Spinal cord (tissue), 10 donors: ENCODE data around the gene TMEM201. TPM values are rescaled to one million over a fixed set of nuclear protein-coding genes. Genes with fewer than 3 reads are reported as not detected.

Experiments
- DNase-seq, 6 donors: peaks; one replicate each; pipeline versions ENCODE4 v3.0.0 to v3.0.0-alpha.2; 2013 to 2015; ENCODE audit warnings: low spot score in 6 of 6, low read depth in 4 of 6
- H3K27ac ChIP-seq: one replicate; pipeline ENCODE4 v1.5.1; 2013; ENCODE audit warnings: low read depth, low read length, control low read depth
- H3K27me3 ChIP-seq: one replicate; pipeline ENCODE4 v1.6.1; 2013; ENCODE audit warnings: low read length; ENCODE audit not compliant: control insufficient read depth, insufficient read depth
- H3K36me3 ChIP-seq: one replicate; pipeline ENCODE4 v1.6.1; 2013; ENCODE audit warnings: low read length; ENCODE audit not compliant: control insufficient read depth, insufficient read depth
- H3K4me1 ChIP-seq: one replicate; pipeline ENCODE4 v1.6.1; 2013; ENCODE audit warnings: low read length; ENCODE audit not compliant: control insufficient read depth, insufficient read depth
- H3K4me3 ChIP-seq: one replicate; pipeline ENCODE4 v1.5.1; 2013; ENCODE audit warnings: low read depth, low read length, control low read depth
- H3K9me3 ChIP-seq: one replicate; pipeline ENCODE4 v1.6.1; 2013; ENCODE audit warnings: low read length; ENCODE audit not compliant: control insufficient read depth, insufficient read depth
- WGBS: methylation state at CpG from one replicate; pipeline ENCODE4 v1.1.5; 2013; ENCODE audit warnings: missing lambda C conversion rate; ENCODE audit not compliant: insufficient coverage; 5-methylcytosine and 5-hydroxymethylcytosine counted together
- long read RNA-seq, 4 donors: transcript quantifications; one replicate each; lab custom pipeline, GENCODE V29; 2026
- polyA plus RNA-seq, 2 donors: library from polyadenylated mRNA; unstranded; fragments of 120-200 nt; gene quantifications; one replicate each; pipeline ENCODE4 v1.2.1, GENCODE V29; 2013; ENCODE audit not compliant: insufficient read length in 2 of 2
- total RNA-seq, 2 donors: library from RNA; depleted of rRNA in 1 of 2; stranded (reverse); fragments of 120-200 nt in 1 of 2; fragments of >200 nt in 1 of 2; gene quantifications; one replicate each; pipeline versions ENCODE4 v1.2.3 to v1.2.4, GENCODE V29; 2013 to 2014
- donor health status: healthy.

TMEM201 gene
- total RNA-seq (1 to 10 TPM; 7.2 to 9.1 TPM), polyA plus RNA-seq (10 to 100 TPM; 24.3 to 27.7 TPM)
- long read RNA-seq, donor 1, transcript TMEM201-201 (6 exons, 3,851 nt) = major isoform, 5 of 11 reads
- long read RNA-seq, donor 1, partial matches to known transcripts = 6 of 11 reads
- long read RNA-seq, donor 1, other reads (novel, unspliced or antisense) = 0 of 11 reads
- long read RNA-seq, donor 2, partial matches to known transcripts = 0 of 2 reads
- long read RNA-seq, donor 2, other reads (novel, unspliced or antisense) = 0 of 2 reads
- long read RNA-seq, donor 3 = 0 reads
- long read RNA-seq, donor 4, partial matches to known transcripts = 0 of 1 reads
- long read RNA-seq, donor 4, other reads (novel, unspliced or antisense) = 0 of 1 reads

- no peaks in the 10 kb centered on the region for H3K27me3 ChIP-seq
- under 1% methylated on average over 94 of the region's 94 CpGs for WGBS
- H3K4me1 ChIP-seq = peaks cover 44% of the 10 kb centered on the region
- DNase-seq = peak; percentile 86 to 98 (median 93)
- H3K9me3 ChIP-seq = no peaks in the 10 kb centered on the region
- H3K27ac ChIP-seq = peak within 1 kb of the TSS; percentile 71
- H3K4me3 ChIP-seq = peak within 1 kb of the TSS; percentile 63
- H3K36me3 ChIP-seq = peaks cover 28% of the 10 kb centered on the region
Observed at GRCh38 chr1:9588551-9589143, at the start of gene TMEM201. TMEM201 (plus strand) TSS chr1:9588911; CDS start chr1:9588931, 20 bp downstream.

GRCh38 chr1:9539165-9539828 lies 49.4 kb upstream of the TMEM201 start, which contains the start of gene SLC25A33:
SLC25A33 (plus strand) TSS chr1:9539465; CDS start chr1:9539692, 227 bp downstream.
- H3K27ac ChIP-seq = peak within 1 kb of the TSS; percentile 94
- WGBS = under 1% methylated on average over 92 of the region's 92 CpGs
- no peaks in the 10 kb centered on the region for H3K9me3 ChIP-seq
- no peaks in the 10 kb centered on the region for H3K36me3 ChIP-seq
- no peaks in the 10 kb centered on the region for H3K27me3 ChIP-seq
- DNase-seq = peak; percentile 95 to 99 (median 97)
- H3K4me3 ChIP-seq = peak within 1 kb of the TSS; percentile 63
- H3K4me1 ChIP-seq = peaks cover 31% of the 10 kb centered on the region

GRCh38 chr1:9539829-9540550 lies 48.7 kb upstream of the TMEM201 start:
- Histone ChIP-seq H3K9me3 (no peaks in the 10 kb centered on the region), H3K27me3 (no peaks in the 10 kb centered on the region), H3K36me3 (no peaks in the 10 kb centered on the region), H3K27ac (peak overlapping the region; percentile 63), H3K4me3 (peak overlapping the region; percentile 63), H3K4me1 (peaks cover 31% of the 10 kb centered on the region)
- WGBS = 1% methylated on average over 53 of the region's 61 CpGs
- DNase-seq = peak in 2 of 6 donors; percentile 52 to 73

GRCh38 chr1:9542430-9542829 lies 46.3 kb upstream of the TMEM201 start:
- Histone ChIP-seq H3K4me3 (no peak overlapping the region), H3K4me1 (peaks cover 31% of the 10 kb centered on the region), H3K9me3 (no peaks in the 10 kb centered on the region), H3K36me3 (no peaks in the 10 kb centered on the region), H3K27ac (peak overlapping the region; percentile 83), H3K27me3 (no peaks in the 10 kb centered on the region)
- peak in 4 of 6 donors; percentile 33 to 80 (median 62) for DNase-seq
- WGBS = 33% methylated on average over 1 of the region's 3 CpGs

GRCh38 chr1:9544926-9545325 lies 43.8 kb upstream of the TMEM201 start:
- WGBS = no CpG with 5 or more reads among the region's 3 CpGs
- no peak overlapping the region for H3K27ac ChIP-seq
- H3K4me1 ChIP-seq = peaks cover 23% of the 10 kb centered on the region
- H3K9me3 ChIP-seq = no peaks in the 10 kb centered on the region
- no peaks in the 10 kb centered on the region for H3K36me3 ChIP-seq
- no peak for DNase-seq
- no peak overlapping the region for H3K4me3 ChIP-seq
- no peaks in the 10 kb centered on the region for H3K27me3 ChIP-seq

GRCh38 chr1:9549955-9550546 lies 38.7 kb upstream of the TMEM201 start:
- no peak for DNase-seq
- Histone ChIP-seq H3K27me3 (no peaks in the 10 kb centered on the region), H3K4me3 (no peak overlapping the region), H3K27ac (no peak overlapping the region), H3K4me1 (no peaks in the 10 kb centered on the region), H3K36me3 (peaks cover 8% of the 10 kb centered on the region), H3K9me3 (no peaks in the 10 kb centered on the region)
- 92% methylated on average over 2 of the region's 6 CpGs for whole genome bisulfite sequencing

- 71% methylated on average over 1 of the region's 1 CpG for WGBS
- peaks cover 22% of the 10 kb centered on the region for H3K36me3 ChIP-seq
- H3K4me1 ChIP-seq = no peaks in the 10 kb centered on the region
- no peaks in the 10 kb centered on the region for H3K27me3 ChIP-seq
- no peaks in the 10 kb centered on the region for H3K9me3 ChIP-seq
- no peak for DNase-seq
- H3K27ac ChIP-seq = no peak overlapping the region
- H3K4me3 ChIP-seq = no peak overlapping the region
Observed at GRCh38 chr1:9551984-9552383, 36.7 kb upstream of the TMEM201 start.

- H3K27me3 ChIP-seq = no peaks in the 10 kb centered on the region
- H3K4me1 ChIP-seq = no peaks in the 10 kb centered on the region
- DNase-seq = no peak
- no peak overlapping the region for H3K27ac ChIP-seq
- WGBS = 86% methylated on average over 1 of the region's 4 CpGs
- no peak overlapping the region for H3K4me3 ChIP-seq
- H3K36me3 ChIP-seq = peaks cover 30% of the 10 kb centered on the region
- H3K9me3 ChIP-seq = no peaks in the 10 kb centered on the region
Observed at GRCh38 chr1:9553736-9554144, 35.0 kb upstream of the TMEM201 start.

- Histone ChIP-seq H3K4me3 (no peak overlapping the region), H3K27me3 (no peaks in the 10 kb centered on the region), H3K4me1 (no peaks in the 10 kb centered on the region), H3K27ac (no peak overlapping the region), H3K9me3 (no peaks in the 10 kb centered on the region), H3K36me3 (peaks cover 34% of the 10 kb centered on the region)
- WGBS = 92% methylated on average over 2 of the region's 4 CpGs
- DNase-seq = no peak
Observed at GRCh38 chr1:9555942-9556341, 32.8 kb upstream of the TMEM201 start.
